Activated CD8-positive, alpha-beta memory T cell treated with anti-CD3 and anti-CD28 coated beads for 1 hour (primary cell): ENCODE results near the gene ABHD16A.

ENCODE experiments used
- DNase-seq, 2 donors: peaks; one replicate each; pipeline ENCODE4 v3.0.0-alpha.2; 2020; ENCODE audit warnings: low read depth in 1 of 2; ENCODE audit errors: extremely low read depth in 1 of 2

ABHD16A gene

DNA sequence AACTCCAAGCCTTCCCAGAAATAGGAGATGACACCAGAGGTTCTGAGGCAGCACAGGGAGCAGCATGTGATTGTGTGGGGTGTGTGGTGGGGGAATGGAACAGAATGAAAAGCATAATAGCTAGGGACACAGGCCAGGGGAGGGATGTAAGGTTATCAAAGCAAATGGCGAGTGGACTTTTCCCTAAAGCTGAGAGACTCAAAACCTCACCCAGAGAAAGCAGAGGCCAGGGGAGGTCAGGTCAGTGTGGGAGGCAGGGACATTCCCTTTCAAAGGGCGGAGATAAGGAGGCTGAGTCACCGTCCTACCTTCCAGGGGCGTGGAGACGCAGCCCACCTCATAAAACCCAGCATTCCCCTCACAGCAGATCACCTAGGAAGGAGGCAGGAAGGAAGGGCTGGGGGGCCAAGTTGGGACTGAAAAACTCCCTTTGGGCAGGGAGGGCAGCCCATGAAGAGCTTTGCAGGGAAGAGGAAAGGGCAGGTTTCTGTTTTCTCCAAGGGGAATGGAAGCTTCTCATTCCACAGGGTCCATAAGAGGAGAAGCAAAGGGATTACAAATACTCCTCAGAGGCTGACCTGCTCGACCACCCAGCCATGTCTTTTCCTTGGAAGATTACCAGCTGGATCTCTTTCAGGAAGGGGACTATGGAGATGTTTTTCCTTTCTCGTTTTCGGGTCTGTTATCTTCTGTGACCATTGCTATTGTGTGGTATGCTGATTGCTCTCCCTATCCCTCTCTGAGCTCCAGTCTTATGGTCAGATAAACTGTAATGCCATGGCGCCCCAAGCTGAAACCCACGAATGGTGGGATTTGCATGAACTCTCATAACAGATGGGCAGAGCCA, 12.7 kb downstream of the ABHD16A start:
- DNase-seq, result no peak

DNA sequence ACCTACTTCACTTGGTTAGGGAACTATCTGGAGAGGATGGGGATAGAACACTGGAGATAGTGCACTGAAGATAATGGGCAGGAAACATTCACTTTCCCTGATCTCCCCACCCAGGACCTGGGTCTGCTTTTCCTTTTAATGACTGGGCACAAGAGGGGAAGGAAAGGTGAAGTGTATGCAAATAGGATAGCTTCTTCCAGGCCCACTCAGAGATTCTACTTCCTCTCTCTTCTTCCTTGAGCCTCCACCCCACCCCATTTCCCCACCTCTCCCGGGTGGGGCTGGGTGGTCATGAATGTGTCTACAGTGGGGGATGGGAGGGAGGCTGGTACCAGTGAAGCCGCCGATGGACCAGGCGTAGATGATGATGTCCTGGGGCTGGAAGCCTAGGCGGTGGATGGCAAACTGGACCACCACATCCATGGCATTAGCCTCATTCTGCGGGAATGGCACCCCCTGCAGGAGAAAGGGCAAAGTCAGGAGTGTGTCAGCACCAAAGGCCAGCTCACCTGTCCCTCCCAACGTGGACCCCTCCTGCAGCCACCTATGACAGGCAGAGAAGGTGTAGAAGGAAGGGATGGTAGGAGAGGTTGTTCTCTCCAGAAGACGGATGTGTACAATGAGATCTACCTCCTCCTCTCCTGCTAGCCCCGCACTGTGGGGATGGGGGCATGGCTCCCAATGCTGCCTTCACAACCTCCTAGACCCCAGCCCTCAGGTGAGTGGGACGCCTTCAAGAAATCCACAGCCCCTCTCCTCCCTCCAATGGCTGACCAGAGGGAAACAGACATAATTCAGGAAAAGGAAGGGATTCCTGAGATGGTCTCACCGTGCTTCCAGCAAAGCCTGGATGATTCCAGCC, 13.6 kb downstream of the ABHD16A start:
- no peak for DNase-seq

DNA sequence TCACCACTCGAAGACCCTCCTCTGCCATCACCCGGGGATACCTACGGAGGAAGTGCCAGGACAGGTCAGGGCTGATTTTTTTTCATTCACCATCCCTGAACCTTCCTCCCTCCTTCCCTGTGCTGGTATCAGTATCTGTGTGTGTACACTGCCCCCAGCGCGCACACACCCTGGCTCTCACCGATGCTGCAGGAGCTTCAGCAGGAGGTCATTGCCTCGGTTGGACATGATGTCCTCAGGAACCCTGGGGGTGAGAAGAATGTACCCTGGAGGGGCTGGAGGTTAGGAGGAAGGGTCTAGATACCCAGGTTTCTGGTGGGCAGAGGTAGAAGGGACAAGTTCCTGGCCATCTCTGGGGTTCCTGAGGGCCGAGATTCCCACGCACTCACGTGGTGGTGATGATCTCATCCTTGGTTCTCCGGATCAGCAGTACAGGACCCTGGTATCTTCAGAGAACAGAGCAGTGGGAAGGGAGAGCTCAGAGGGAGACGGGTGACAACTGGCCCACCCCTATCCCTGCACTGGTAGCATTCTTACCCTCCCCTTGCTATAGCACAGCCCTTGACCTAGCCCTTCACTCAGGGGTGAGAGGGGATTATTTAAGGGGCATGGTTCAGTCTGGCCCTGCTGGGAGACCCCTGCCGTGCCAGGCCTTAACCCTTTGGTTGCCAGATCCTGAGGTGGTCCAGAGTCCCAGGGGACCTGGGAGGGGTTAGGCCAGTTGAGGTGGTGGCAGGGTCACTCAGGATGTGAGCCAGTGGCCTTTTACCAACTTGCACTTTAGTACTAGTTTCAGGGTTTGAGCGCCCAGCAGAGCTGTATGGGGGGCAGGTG, 15.0 kb downstream of the ABHD16A start:
- DNase-seq, result no peak

- no peak for DNase-seq
Observed at GRCh38 chr6:31687321-31687720, 15.8 kb downstream of the ABHD16A start.

- no peak for DNase-seq
Observed at GRCh38 chr6:31686483-31686882, 16.6 kb downstream of the ABHD16A start.

DNA sequence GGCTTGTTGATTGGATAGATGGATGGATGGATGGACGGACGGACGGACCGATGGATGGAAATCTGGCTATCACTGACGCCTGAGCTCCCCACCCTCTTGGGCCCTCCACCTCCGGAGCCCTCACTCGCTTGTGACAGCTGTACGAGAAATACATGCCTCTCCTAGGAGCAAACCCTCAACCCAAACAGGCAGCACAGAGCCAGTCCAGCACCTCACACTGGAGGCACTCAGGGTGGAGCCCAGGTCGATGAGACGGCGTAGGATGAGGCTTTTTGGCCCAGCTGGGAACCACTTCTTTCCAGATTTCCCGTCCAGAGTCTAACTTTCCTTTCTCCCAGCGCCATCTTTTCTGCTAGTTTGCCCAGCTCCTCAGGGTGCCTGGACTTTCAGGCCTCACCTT, 19.5 kb downstream of the ABHD16A start:
- DNase-seq, result no peak

DNA sequence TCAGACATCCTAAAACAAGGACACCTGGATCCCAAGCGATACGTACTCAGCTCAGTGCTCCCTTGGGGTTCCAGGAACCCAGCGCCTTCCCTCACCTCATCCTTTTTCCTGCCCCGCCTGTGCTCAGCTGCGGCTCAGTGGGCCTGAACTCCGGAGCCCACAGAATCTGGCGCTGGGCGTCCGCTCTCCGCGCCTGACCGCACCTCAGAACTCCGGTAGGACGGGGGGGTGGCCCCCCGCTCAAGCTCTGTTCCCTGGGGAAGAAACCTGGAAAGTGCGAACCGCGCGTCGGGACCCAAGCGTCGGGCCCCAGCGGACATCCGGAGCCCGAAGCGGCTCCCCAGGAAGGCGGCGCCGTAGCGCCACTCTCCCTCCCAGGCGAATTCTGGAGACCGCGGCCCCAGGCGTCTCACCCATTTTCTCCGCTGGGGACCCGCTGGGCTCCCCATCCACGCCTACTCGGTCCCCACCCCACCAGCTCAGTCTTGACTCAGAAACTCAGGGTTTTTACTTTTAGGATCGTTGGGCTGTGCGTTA, 21.9 kb downstream of the ABHD16A start:
- DNase-seq, result no peak

DNA sequence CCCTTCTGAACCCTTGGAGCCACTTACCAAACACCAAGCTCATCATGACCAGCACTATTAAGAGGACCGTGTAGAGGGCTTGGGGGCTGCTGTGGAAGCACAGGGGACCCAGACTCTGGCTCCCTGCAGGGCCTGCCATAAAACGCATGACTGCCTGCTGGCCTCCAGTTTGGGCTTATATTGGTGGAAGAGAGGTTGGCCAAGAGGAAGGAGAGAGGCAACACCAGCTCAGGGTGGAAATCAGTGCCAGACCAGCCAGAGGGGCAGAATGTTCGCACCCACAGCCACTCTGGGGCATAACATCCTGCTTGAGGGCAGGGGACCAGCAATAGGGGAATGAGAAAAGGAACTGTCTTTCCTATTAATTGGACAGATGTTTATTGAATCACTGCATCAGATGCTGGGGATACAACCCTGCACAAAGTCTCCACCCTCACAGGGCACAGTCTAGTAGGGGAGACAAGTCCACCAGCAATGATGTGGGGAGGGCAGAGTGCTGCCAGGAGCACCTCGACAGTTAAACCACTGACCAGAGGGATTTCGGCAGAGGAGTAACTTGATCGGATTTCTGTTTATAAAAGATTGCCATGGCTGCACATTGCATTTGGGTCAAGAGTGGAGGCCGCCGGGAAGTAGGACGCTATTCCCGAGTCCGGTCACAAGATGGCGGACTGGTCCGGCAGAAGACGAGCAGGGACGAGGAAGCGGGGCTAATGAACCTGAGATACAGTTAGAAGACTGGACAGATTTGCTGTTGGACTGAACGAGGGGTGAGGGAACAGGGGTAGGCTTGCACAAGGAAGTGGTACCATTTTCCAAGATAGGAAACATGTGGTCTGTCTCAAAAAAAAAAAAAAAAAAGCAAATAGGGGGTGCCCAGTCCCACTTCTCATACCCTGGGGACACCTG, 22.6 kb downstream of the ABHD16A start, which contains the start of gene LY6G5C:
Gene LY6G5C, minus strand, starts transcription at position 842 of the 909 bp plus-strand sequence. Its CDS starts 694 bp downstream, at position 148.
- DNase-seq, result peak in 1 of 2 donors; percentile 25

DNA sequence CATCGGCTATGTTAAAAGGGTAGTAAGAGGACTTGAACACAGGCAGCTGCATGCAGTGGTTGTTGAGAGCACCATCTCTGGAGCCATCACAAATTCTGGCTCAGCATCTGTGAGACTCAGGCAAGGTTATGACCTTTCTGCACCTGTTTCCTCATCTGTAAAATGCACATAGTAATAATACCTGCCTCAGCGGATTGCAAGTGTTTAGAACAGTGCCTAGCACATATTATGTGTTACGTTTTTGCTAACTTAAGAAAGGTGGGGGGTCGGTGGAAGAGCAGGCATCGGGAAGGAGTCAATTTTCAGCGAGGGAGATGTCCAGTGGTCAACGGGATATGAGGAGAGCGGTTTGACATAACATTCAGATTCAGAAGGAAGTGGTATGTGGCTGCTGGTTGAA, 25.2 kb downstream of the ABHD16A start:
- no peak for DNase-seq

GRCh38 chr6:31676904-31677303, 26.2 kb downstream of the ABHD16A start:
- no peak for DNase-seq

DNA sequence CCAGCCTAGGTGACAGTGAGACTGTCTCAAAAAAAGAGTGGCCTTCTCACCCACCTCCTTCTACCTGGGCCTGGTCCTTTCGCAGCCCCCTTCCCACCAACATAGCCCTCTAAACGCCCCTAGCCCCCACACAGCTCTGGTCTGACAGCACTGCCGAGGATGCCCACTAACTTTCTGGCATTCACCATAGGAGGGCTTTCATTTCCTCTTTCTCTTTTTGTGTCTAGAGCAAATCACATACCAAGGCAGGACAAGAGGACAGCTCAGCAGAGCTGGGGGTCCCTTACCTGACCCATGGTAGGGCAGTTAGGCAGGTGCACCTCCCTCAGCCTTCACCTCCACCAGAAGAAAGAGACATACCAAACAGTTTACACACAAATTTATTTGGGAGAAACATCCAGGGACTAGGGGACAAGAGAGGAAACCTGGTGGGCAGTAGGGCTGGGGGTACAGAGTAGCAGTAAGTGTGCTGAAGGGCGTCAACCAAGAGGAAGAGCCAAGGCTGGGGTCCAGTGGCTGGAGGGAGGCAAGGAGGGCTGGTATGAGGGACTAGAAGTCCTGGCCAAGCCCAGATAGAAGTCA, 26.7 kb downstream of the ABHD16A start:
- DNase-seq, result no peak

- DNase-seq, result no peak
Observed at GRCh38 chr6:31669676-31670075, 33.4 kb downstream of the ABHD16A start, which contains the start of gene LY6G5B. LY6G5B (plus strand) TSS chr6:31669976; CDS start chr6:31670951, 975 bp downstream.

GRCh38 chr6:31666337-31666965, 36.7 kb downstream of the ABHD16A start:
- DNase-seq, result no peak

DNA sequence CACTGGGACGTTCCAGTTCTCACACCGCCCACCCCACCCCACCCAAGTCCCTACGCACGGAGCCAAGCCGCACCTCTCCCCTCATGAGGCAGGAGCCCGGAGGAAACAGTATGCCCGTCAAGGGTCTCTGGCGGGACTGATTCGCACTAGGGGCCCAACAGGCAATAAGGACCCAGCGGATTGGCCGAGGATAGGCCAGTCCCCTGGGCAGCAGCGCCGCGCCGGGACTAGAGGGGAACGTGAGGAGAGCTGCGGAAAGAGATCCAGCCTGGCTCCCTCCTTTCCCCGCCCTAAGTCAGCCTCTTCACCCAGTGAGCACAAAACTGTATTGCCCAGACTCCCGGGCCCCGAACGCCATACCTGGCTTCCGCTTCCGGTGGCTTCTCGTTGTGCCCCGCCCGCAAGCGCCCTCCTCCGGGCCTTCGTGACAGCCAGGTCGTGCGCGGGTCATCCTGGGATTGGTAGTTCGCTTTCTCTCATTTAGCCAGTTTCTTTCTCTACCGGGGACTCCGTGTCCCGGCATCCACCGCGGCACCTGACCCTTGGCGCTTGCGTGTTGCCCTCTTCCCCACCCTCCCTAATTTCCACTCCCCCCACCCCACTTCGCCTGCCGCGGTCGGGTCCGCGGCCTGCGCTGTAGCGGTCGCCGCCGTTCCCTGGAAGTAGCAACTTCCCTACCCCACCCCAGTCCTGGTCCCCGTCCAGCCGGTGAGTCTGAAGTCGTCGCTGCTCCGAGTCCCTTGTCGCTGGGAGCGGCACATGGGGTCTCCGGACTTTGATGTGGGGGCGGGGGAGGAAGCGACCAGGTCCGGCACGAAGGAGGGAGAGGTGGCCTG, 37.4 kb downstream of the ABHD16A start, which contains the start of gene CSNK2B:
Gene CSNK2B, plus strand, starts transcription at position 580 of the 836 bp plus-strand sequence. CDS start 752 bp downstream, outside the sequence.
- DNase-seq, result peak; percentile 96

GRCh38 chr6:31664790-31665500, 38.2 kb downstream of the ABHD16A start, which contains the start of gene GPANK1:
GPANK1 (minus strand) TSS chr6:31664997; CDS start chr6:31664478, 519 bp downstream.
- peak; percentile 80 to 81 for DNase-seq

DNA sequence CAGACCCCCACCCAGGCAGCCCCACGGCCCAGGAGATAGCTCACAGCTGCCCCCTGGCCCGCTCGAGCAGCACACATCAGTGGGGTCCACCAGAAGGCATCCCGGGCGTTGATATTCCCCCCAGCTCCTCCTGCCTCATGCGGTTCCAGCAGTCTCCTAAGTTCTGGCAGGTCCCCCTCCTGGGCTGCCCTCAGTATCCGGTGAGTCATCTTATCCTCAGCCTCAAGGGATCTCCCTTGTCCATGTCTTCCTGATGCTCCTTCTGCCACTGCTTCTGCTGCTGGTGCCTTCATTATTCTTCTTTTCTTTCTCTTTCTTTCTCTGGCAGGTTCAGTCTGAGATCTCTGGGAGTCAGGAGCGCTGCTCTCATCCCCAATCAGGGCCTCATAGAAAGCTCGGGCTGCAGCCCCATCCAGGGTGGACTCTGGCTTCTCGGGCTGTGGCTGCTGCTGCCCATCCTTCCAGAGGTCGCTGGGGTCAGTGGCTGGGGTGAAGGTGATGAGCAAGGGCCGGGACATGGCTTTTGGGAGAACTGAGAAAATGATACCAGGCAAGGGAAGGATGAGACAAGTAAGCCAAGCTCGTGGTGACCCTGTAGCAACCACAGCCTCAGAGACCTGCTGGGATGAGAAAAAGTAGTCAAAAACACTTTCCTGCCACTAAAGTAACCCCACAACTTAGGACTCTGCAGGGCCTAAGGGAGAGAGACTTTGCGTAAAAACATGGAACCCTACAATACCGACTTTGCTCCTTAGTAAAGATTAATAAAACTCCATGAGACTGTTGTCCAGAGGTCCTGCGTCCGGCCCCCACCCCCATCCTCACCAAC, 38.9 kb downstream of the ABHD16A start:
- no peak for DNase-seq
